ENCODE results near the gene CWC15. TPM values are rescaled to one million over a fixed set of nuclear protein-coding genes. Genes with fewer than 3 reads are reported as not detected.

CWC15 gene
- polyA plus RNA-seq, 1 of the 3 experiments (the other 2 are of a cell fraction), result 27.0 TPM

DNA sequence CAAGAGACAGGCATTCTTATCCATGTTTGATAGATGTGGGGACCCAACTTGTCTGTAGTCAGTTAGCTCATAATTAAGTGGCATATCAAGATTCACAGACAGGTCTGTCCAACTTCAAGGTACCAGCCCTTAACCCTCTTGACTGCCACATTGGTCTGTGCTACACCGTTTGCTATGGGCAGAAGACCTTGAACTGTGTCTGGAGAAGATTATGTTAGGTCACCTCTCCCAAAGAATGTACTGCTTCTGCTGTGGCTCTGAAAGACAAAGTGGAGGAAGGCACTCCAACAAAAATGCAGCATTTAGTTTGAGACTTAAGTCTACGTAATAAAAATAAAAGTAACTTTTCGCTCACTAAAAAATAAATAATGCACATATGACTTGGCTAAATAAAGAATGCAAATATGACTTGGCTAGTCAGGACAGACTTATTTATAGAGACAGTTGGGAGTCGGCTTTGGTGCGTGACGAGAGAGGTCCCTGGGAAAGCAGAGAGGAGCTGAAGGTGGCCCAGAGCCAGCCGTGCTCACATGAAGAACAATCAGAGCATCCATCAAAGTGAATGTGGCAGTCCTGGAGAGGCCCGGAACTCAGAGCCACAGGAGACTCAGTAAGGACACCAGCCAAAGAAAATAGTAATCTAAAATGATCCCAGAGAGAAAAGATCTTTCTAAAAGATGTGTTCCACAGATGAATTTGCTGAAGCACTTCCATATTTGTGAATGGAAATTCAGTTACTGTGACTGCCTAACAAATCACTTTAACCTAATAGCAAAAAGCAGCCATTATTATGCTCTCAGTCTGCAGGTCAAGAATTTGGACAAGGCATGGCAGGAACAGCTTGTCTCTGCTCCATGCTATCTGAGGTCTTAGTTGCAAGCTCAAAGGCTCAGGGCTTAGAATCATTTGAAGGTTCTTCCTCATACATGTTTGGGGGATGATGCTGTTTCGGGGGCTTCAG is 35.0 kb downstream of the CWC15 start:
- peaks cover 34% of the 10 kb centered on the region for H3F3A ChIP-seq (replicated peaks; ENCODE audit: insufficient read depth)
- no peaks in the 10 kb centered on the region for H3K9me2 ChIP-seq
- TF ChIP-seq, protein P1, sequence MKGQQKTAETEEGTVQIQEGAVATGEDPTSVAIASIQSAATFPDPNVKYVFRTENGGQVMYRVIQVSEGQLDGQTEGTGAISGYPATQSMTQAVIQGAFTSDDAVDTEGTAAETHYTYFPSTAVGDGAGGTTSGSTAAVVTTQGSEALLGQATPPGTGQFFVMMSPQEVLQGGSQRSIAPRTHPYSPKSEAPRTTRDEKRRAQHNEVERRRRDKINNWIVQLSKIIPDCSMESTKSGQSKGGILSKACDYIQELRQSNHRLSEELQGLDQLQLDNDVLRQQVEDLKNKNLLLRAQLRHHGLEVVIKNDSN (IDR thresholded peaks at IDR 0.05; ENCODE audit: borderline replicate concordance, low read depth), result no peak
- TF ChIP-seq JUND (IDR thresholded peaks at IDR 0.05), result peak; percentile 28; the same call in 1 of the 2 replicates
- TF ChIP-seq, protein P2, sequence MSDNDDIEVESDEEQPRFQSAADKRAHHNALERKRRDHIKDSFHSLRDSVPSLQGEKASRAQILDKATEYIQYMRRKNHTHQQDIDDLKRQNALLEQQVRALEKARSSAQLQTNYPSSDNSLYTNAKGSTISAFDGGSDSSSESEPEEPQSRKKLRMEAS (IDR thresholded peaks at IDR 0.05; ENCODE audit: low read depth), result no peak
- peak; percentile 70 for TF ChIP-seq TCF12 (IDR thresholded peaks at IDR 0.05)
- TF ChIP-seq, protein P3, sequence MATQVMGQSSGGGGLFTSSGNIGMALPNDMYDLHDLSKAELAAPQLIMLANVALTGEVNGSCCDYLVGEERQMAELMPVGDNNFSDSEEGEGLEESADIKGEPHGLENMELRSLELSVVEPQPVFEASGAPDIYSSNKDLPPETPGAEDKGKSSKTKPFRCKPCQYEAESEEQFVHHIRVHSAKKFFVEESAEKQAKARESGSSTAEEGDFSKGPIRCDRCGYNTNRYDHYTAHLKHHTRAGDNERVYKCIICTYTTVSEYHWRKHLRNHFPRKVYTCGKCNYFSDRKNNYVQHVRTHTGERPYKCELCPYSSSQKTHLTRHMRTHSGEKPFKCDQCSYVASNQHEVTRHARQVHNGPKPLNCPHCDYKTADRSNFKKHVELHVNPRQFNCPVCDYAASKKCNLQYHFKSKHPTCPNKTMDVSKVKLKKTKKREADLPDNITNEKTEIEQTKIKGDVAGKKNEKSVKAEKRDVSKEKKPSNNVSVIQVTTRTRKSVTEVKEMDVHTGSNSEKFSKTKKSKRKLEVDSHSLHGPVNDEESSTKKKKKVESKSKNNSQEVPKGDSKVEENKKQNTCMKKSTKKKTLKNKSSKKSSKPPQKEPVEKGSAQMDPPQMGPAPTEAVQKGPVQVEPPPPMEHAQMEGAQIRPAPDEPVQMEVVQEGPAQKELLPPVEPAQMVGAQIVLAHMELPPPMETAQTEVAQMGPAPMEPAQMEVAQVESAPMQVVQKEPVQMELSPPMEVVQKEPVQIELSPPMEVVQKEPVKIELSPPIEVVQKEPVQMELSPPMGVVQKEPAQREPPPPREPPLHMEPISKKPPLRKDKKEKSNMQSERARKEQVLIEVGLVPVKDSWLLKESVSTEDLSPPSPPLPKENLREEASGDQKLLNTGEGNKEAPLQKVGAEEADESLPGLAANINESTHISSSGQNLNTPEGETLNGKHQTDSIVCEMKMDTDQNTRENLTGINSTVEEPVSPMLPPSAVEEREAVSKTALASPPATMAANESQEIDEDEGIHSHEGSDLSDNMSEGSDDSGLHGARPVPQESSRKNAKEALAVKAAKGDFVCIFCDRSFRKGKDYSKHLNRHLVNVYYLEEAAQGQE (IDR thresholded peaks at IDR 0.05; ENCODE audit: low read depth, low read length), result no peak
- TF ChIP-seq TEAD4 (IDR thresholded peaks at IDR 0.05; ENCODE audit: borderline replicate concordance, insufficient read depth), result 0 out of 2 replicates have a peak, but pooled peaks have one; percentile 30
- peak; percentile 85 for TF ChIP-seq NFIC (IDR thresholded peaks at IDR 0.05; ENCODE audit: borderline replicate concordance)
- TF ChIP-seq EP300 (IDR thresholded peaks at IDR 0.05; ENCODE audit: borderline replicate concordance in 1 of 2, low read depth in 1 of 2, low read length in 1 of 2), result peak in 1 of 2 experiments; percentile 40; a peak in 2 of 4 replicates
- TF ChIP-seq, protein P4, sequence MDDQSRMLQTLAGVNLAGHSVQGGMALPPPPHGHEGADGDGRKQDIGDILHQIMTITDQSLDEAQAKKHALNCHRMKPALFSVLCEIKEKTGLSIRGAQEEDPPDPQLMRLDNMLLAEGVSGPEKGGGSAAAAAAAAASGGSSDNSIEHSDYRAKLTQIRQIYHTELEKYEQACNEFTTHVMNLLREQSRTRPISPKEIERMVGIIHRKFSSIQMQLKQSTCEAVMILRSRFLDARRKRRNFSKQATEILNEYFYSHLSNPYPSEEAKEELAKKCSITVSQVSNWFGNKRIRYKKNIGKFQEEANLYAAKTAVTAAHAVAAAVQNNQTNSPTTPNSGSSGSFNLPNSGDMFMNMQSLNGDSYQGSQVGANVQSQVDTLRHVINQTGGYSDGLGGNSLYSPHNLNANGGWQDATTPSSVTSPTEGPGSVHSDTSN (IDR thresholded peaks at IDR 0.05), result peak; percentile 90
- no peak for TF ChIP-seq ELF1 (IDR thresholded peaks at IDR 0.05)
- POLR2A ChIA-PET, result interaction anchor here (1.0 kb wide), 1 partner anchor 35 kb away, joined by 3 read pairs; the partner anchor contains the start of genes CWC15 and KDM4D
- CTCF ChIA-PET, result no interaction called here
- peak overlapping the region; percentile 41; the same call in 1 of the 2 replicates for H3K9ac ChIP-seq
- peak overlapping the region; percentile 64 for H3K4me2 ChIP-seq
- no peaks in the 10 kb centered on the region for H3K9me3 ChIP-seq
- no peaks in the 10 kb centered on the region for H3K36me3 ChIP-seq (replicated peaks in 1 of 2; ENCODE audit: control insufficient read depth in 1 of 2, insufficient read depth in 2 of 2, low read length in 1 of 2)
- H3K4me3 ChIP-seq (ENCODE audit: low read depth in 2 of 2, low read length in 1 of 2), result no peak overlapping the region
- H3K4me1 ChIP-seq (ENCODE audit: control insufficient read depth in 1 of 2, insufficient read depth in 2 of 2, low read depth in 1 of 2, low read length in 1 of 2), result peaks cover 28 to 29% of the 10 kb centered on the region in 2 experiments
- 0 out of 2 replicates have a peak overlapping the region, but pooled peaks have one; percentile 50 for H2AFZ ChIP-seq (ENCODE audit: low read depth)
- no peaks in the 10 kb centered on the region for H3K27me3 ChIP-seq (ENCODE audit: insufficient read depth)
- peak overlapping the region; percentile 84 to 96 for H3K27ac ChIP-seq (ENCODE audit: low read depth in 2 of 2, low read length in 1 of 2)
- DNase-seq, result peak; percentile 24
- no peaks in the 10 kb centered on the region for H3K79me2 ChIP-seq (ENCODE audit: insufficient read depth)
- no peaks in the 10 kb centered on the region for H4K20me1 ChIP-seq (ENCODE audit: insufficient read depth)
- WGBS (ENCODE audit: low lambda C conversion rate), result 36% methylated on average over 9 of the region's 9 CpGs
